ENCODE results near the gene CAMKV.

CAMKV gene

GRCh38 chr3:49813497-49814174 is 56.1 kb downstream of the CAMKV start, which contains the start of gene UBA7:
UBA7 (minus strand) TSS chr3:49813953; CDS start chr3:49813787, 166 bp downstream.
- H3K4me3 ChIP-seq (ENCODE audit: low read depth, low read length), result no peak within 1 kb of the TSS
- no peaks in the 10 kb centered on the region for H3K27me3 ChIP-seq (ENCODE audit: insufficient read depth, low read depth, severe bottlenecking)
- DNase-seq, result no peak
- no peaks in the 10 kb centered on the region for H3K36me3 ChIP-seq
- no peak for TF ChIP-seq CTCF (IDR thresholded peaks at IDR 0.05; ENCODE audit: low read depth, low read length)
- no peak within 1 kb of the TSS for H3K27ac ChIP-seq
- no peaks in the 10 kb centered on the region for H3K9me3 ChIP-seq (ENCODE audit: severe bottlenecking)

GRCh38 chr3:49812916-49813496 is 56.7 kb downstream of the CAMKV start:
- H3K27ac ChIP-seq, result no peak overlapping the region
- no peak for TF ChIP-seq CTCF (IDR thresholded peaks at IDR 0.05; ENCODE audit: low read depth, low read length)

More at GRCh38 chr3:49812916-49813496, 56.7 kb downstream of the CAMKV start:
- DNase-seq, result no peak
- H3K9me3 ChIP-seq (ENCODE audit: severe bottlenecking), result no peaks in the 10 kb centered on the region
- no peaks in the 10 kb centered on the region for H3K27me3 ChIP-seq (ENCODE audit: insufficient read depth, low read depth, severe bottlenecking)
- no peaks in the 10 kb centered on the region for H3K36me3 ChIP-seq
- no peak overlapping the region for H3K4me3 ChIP-seq (ENCODE audit: low read depth, low read length)
